ENCODE results near the gene CYP2B6. TPM values are rescaled to one million over a fixed set of nuclear protein-coding genes. Genes with fewer than 3 reads are reported as not detected.
"Not testable (repeated sequence)": the region's sequence is repeated elsewhere in the genome, so short reads cannot be mapped to it uniquely, and the experiment has no call there.

The CYP2B6 gene
- polyA plus RNA-seq, 3 donors, result not detected

- 68 to 82% (median 79%) methylated on average over 9 of the region's 9 CpGs for WGBS, 3 donors
- H3K27ac ChIP-seq (ENCODE audit: low read depth, low read length), result no peak overlapping the region
Observed at GRCh38 chr19:41025411-41025810, 34.3 kb downstream of the CYP2B6 start.

- WGBS, 3 donors, result 7 to 18% (median 17%) methylated on average over 32 of the region's 32 CpGs
- H3K27ac ChIP-seq (ENCODE audit: low read depth, low read length), result no peak overlapping the region
Observed at GRCh38 chr19:41025871-41026270, 34.8 kb downstream of the CYP2B6 start.

- WGBS, 3 donors, result 79 to 84% (median 82%) methylated on average over 6 of the region's 6 CpGs
- no peak overlapping the region for H3K27ac ChIP-seq (ENCODE audit: low read depth, low read length)
Observed at GRCh38 chr19:41027273-41027967, 36.3 kb downstream of the CYP2B6 start.

GRCh38 chr19:41029524-41030432 lies 38.7 kb downstream of the CYP2B6 start:
- no peak overlapping the region for H3K27ac ChIP-seq (ENCODE audit: low read depth, low read length)
- WGBS, 3 donors, result 64 to 81% (median 71%) methylated on average over 4 of the region's 4 CpGs

GRCh38 chr19:41030651-41031050 lies 39.6 kb downstream of the CYP2B6 start:
- no peak overlapping the region for H3K27ac ChIP-seq (ENCODE audit: low read depth, low read length)
- 55 to 59% (median 56%) methylated on average over 6 of the region's 6 CpGs for WGBS, 3 donors

- no peak overlapping the region for H3K27ac ChIP-seq (ENCODE audit: low read depth, low read length)
- 0 to 74% (median 68%) methylated on average over 2 of the region's 2 CpGs for WGBS, 3 donors
Observed at GRCh38 chr19:41031916-41032315, 40.8 kb downstream of the CYP2B6 start.

- not testable (repeated sequence) for H3K27ac ChIP-seq (ENCODE audit: low read depth, low read length)
- 49 to 70% (median 59%) methylated on average over 7 of the region's 7 CpGs for WGBS, 3 donors
Observed at GRCh38 chr19:41033324-41033723, 42.2 kb downstream of the CYP2B6 start.

GRCh38 chr19:41039806-41040205 lies 48.7 kb downstream of the CYP2B6 start:
- WGBS, 3 donors, result 86 to 92% (median 90%) methylated on average over 1 of the region's 1 CpG

GRCh38 chr19:41045095-41045494 lies 54.0 kb downstream of the CYP2B6 start:
- WGBS, 3 donors, result 31 to 71% (median 67%) methylated on average over 1 of the region's 1 CpG
- not testable (repeated sequence) for H3K27ac ChIP-seq (ENCODE audit: low read depth, low read length)

More at GRCh38 chr19:41039806-41040205, 48.7 kb downstream of the CYP2B6 start:
- H3K27ac ChIP-seq (ENCODE audit: low read depth, low read length), result no peak overlapping the region

GRCh38 chr19:41050426-41050825 lies 59.3 kb downstream of the CYP2B6 start:
- 79 to 89% (median 81%) methylated on average over 13 of the region's 13 CpGs for whole genome bisulfite sequencing, 3 donors
- H3K27ac ChIP-seq (ENCODE audit: low read depth, low read length), result no peak overlapping the region

- not testable (repeated sequence) for H3K27ac ChIP-seq (ENCODE audit: low read depth, low read length)
- 81 to 84% (median 82%) methylated on average over 7 of the region's 7 CpGs for WGBS, 3 donors
Observed at GRCh38 chr19:41052162-41052561, 61.1 kb downstream of the CYP2B6 start.

- WGBS, 3 donors, result 59 to 78% (median 76%) methylated on average over 9 to 10 of the region's 10 CpGs
Observed at GRCh38 chr19:41053331-41053730, 62.2 kb downstream of the CYP2B6 start.

GRCh38 chr19:41064974-41065569 lies 74.0 kb downstream of the CYP2B6 start:
- WGBS, 3 donors, result 57 to 63% (median 62%) methylated on average over 7 of the region's 7 CpGs
- no peak overlapping the region for H3K27ac ChIP-seq (ENCODE audit: low read depth, low read length)

More at GRCh38 chr19:41053331-41053730, 62.2 kb downstream of the CYP2B6 start:
- H3K27ac ChIP-seq (ENCODE audit: low read depth, low read length), result not testable (repeated sequence)

Other genes starting within 250 kb of the CYP2B6 start
- 1 to 10 TPM; 3.5 to 7.1 (median 5.1) TPM for gene ACTMAP, start 240.8 kb upstream of the CYP2B6 start, polyA plus RNA-seq
- 10 to 100 TPM; 21.2 to 44.1 (median 42.8) TPM for gene SNRPA, start 240.1 kb upstream of the CYP2B6 start, polyA plus RNA-seq
- under 1 TPM in 2 of 3 donors, not detected in 1; 0.61 to 0.67 TPM for gene MIA, start 215.8 kb upstream of the CYP2B6 start, polyA plus RNA-seq
- gene RAB4B, start 213.0 kb upstream of the CYP2B6 start, polyA plus RNA-seq, result 10 to 100 TPM; 19.6 to 41.4 (median 31.7) TPM
- gene EGLN2, start 192.1 kb upstream of the CYP2B6 start, polyA plus RNA-seq, result 100 to 1,000 TPM in 1 of 3 donors, 10 to 100 TPM in 2; 30.5 to 121 (median 93.1) TPM
- under 1 TPM in 2 of 3 donors, not detected in 1; 0.22 to 0.42 TPM for gene CYP2A6, start 140.8 kb upstream of the CYP2B6 start, polyA plus RNA-seq
- gene CYP2A7, start 109.1 kb upstream of the CYP2B6 start, polyA plus RNA-seq, result not detected
- gene CYP2A13, start 97.2 kb downstream of the CYP2B6 start, polyA plus RNA-seq, result not detected
- gene CYP2F1, start 123.2 kb downstream of the CYP2B6 start, polyA plus RNA-seq, result not detected
- gene CYP2S1, start 201.9 kb downstream of the CYP2B6 start, polyA plus RNA-seq, result 1 to 10 TPM in 1 of 3 donors, under 1 TPM in 2; 0.30 to 5.1 (median 0.67) TPM
- 10 to 100 TPM in 2 of 3 donors, 1 to 10 TPM in 1; 2.5 to 26.0 (median 24.0) TPM for gene AXL, start 227.9 kb downstream of the CYP2B6 start, polyA plus RNA-seq